ELR (cell line): ENCODE measurements around the gene OSTN.
"Not testable (repeated sequence)": the region's sequence is repeated elsewhere in the genome, so short reads cannot be mapped to it uniquely, and the experiment has no call there.

Source experiments
- DNase-seq: peaks from one replicate; pipeline ENCODE4 v3.0.0-alpha.2; 2015; ENCODE audit warnings: low read depth

Gene OSTN

DNA sequence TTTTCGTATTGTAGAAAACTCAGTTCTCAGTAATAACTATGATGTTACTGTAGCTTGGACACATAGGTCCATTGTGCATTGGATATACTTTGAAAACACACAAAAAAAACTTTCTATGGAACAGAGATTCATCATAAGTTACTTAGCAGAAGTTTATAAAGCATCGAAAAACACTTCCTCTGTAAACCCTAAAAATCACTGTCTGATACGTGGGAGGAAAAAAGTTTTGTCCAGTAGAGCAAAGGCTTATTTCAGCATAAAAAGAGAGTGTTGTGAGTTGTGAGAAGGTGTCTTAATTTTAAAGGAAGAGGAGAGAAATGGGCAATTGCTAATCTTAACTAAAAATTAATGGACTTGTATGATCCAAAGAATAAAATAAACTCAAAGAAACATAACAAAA, 64.8 kb downstream of the OSTN start:
- no peak for DNase-seq

GRCh38 chr3:191268737-191269136, 69.7 kb downstream of the OSTN start:
- DNase-seq = no peak

DNA sequence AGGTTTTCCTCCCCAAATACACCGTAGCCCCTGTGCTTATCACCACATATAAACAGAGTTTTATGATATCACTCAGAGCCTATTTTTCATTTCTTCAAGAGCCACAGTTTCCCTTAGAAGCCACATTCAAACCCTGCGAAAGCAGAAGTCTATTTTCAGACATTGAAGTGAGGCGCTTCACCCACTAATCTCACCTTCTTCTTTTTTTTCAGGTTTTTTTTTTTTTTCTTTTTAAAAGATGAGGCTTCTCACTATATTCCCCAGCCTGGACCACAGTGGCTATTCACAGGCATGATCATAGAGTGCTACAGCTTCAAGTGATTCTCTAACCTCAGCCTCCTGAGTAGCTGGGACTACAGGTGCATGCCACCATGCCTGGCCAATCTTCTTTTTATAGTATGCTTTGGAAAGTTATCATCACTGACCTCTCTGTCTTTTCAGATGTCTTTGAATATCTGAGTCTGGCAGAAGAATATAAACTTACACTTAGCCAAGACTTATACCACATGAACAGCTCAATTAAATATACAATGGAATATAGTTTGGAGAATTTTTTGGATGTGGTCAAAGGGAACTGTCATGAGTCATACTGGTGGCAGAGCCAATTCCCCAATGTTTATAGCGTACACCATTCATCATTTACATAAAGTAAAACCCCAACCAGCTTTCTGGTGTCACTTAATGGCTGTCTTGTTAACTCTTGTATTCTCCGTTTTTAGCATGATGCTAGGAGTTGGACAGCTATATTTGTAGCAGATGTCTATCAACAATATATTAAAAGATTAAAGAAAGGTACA, 70.4 kb downstream of the OSTN start:
- no peak for DNase-seq

DNA sequence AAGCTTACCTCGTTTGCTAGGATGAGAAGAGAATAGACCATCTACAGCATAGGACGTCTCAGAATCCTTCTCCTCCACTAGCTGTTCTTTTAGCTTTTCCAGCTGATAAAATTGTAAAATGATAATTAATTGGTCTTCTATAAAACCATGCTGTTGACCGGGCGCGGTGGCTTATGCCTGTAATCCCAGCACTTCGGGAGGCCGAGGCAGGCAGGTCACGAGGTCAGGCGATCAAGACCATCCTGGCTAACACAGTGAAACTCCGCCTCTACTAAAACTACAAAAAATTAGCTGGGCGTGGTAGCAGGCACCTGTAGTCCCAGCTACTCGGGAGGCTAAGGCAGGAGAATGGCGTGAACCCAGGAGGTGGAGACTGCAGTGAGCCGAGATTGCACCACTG, 76.2 kb downstream of the OSTN start:
- not testable (repeated sequence) for DNase-seq

GRCh38 chr3:191275751-191276150, 76.7 kb downstream of the OSTN start:
- DNase-seq = no peak

GRCh38 chr3:191280111-191280510, 81.1 kb downstream of the OSTN start:
- no peak for DNase-seq

DNA sequence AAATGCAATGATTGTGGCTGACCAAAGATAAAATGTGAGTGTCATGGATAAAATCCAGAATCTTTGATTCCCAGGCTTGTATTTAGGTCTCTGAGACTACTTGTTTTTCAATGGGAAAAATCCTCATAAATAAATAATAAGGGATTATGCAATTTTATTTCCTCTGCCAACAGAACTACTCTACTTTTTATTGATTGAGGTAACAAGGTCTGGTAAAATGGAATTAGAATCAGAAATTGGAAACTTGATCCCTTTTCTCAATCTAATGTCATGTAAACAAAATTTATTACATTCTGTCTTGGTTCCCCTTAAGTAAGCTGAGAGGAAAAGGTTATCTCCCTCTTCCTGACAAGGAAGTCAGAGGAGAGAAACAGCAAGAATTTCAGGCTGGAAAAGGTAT, 81.8 kb downstream of the OSTN start:
- DNase-seq = no peak

- no peak for DNase-seq
Observed at GRCh38 chr3:191282251-191283185, 83.5 kb downstream of the OSTN start.

GRCh38 chr3:191283400-191283799, 84.4 kb downstream of the OSTN start:
- no peak for DNase-seq

- DNase-seq = no peak
Observed at GRCh38 chr3:191290311-191291025, 91.4 kb downstream of the OSTN start.

DNA sequence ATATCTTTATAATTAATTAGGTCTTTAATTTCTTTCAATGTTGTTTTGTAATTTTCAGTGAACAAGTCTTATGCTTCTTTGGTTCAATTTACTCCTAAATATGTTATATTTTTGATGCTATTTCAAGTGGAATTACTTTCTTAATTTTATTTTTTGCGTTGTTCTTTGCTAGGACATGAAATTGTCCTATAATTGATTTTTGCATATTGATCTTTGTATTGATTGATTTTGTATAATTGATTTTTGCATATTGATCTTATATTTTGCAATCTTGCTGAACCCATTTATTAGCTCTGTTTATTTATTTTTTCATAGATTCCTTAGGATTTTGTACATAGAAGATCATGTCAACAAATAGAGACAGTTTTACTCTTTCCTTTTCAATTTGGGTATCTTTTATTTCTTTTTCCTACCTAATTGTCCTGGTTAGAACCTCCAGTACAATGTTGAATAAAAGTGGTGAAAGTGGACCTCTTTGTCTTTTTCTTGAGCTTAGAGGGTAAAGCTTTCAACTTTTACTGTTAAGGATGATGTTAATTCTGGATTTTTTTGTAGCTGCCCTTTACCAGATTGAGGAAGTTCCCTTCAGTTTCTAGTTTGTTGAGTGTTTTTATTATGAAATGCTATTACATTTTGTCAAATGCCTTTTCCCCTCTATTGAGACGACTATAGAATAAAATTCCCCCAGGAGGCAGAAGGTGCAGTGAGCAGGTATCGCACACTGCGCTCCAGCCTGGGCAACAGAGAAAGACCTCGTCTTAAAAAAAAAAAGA, 93.4 kb downstream of the OSTN start:
- no peak for DNase-seq

DNA sequence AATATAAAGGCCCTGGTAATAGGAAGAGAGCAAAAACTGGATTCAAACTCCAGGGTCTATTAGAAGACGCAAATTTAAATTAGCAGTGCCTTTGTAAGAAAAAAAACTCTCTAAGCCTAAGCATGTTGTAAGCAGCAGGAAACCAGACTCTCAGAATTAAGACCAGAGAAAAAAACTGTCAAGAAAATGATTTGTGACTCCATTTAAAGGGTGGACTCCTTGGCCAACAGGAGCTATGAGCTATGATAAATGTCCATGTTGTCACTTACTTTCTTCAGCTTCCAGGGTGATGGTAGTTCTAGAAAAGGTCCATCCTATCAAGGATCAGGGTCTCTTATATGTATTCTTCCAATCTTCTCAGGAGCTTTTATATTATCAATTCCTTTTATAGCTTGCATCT, 95.2 kb downstream of the OSTN start:
- DNase-seq = no peak

GRCh38 chr3:191296041-191296541, 97.0 kb downstream of the OSTN start:
- DNase-seq = no peak

GRCh38 chr3:191298846-191299245, 99.8 kb downstream of the OSTN start:
- no peak for DNase-seq

DNA sequence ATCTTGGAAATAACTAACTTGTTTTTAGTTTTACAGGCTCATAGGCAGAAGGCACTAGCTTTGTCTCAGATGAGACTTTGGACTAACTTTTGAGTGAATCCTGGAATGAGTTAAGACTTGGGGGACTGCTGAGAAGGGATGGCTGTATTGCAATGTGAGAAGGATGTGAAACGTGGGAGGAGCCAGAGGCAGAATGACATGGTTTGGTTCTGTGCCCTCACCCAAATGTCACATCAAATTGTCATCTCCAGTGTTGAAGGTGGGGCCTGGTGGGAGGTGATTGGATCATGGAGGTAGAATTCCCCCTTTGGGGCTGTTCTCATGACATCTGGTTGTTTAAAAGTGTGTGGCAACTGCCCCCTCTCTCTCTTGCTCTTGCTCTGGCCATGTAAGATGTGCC, 101.4 kb downstream of the OSTN start:
- no peak for DNase-seq

- no peak for DNase-seq
Observed at GRCh38 chr3:191301017-191301416, 102.0 kb downstream of the OSTN start.

DNA sequence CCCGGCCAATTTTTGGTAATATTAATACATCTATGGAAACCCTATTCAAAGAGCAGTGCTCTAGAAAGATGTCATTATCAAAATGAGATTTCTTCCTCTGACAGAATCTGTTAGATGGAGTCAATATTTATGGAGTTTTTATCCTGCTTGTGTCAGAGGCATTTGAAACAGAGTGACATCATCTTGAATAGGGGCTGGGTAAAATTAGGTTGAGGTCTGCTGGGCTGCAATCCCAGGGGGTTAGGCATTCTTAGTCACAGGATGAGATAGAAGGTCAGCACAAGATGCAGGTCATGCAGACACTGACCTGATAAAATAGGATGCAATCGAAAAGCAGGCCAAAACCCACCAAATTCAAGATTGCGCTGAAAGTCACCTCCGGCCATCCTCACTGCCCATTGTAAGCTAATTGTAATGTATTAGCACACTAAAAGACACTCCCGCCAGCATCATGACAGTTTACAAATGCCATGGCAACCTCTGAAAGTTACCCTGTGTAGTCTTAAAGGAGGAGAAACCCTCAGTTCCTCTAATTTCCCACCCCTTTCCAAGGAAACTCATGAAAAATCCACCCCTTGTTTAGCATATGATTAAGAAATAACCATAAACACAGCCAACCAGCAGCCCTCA, 102.9 kb downstream of the OSTN start:
- DNase-seq = no peak

DNA sequence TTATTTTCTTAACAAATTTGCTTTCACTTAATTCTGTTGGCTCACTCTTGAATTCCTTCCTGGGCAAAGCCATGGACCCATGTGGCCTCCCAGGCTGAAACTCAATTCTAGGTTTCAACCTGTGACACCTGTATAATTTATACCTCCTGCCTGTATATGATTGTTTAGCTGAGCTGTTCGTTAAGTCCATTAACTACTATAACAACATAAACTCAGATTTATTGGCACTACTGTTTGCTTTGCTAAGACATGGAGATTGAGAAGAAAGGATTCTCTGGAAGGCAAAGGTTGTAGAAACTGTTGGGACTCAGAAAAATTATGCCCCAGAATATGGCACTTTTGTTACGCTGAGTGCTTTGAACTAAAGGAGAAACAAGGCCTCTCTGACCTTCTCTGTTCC, 103.4 kb downstream of the OSTN start:
- no peak for DNase-seq

DNA sequence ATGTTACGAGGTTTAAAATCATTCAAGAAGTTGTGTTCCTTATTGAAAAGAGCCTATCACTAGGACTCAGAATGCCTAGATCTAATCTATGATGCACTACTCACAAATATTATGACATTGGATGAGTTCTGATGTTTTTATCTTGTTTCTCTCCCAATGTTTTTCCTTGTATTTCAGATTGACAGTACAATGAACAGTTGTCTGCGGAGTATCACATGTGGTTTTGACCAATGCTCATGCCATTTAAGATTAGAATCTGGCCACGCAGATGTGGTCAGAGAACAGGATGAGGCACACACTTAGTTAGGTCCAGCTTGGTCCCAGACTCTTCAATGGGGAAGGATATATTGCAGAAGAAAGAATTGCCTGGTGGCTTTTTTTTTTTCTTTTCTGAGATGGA, 104.6 kb downstream of the OSTN start:
- no peak for DNase-seq

- no peak for DNase-seq
Observed at GRCh38 chr3:191306428-191306827, 107.4 kb downstream of the OSTN start.

- DNase-seq = no peak
Observed at GRCh38 chr3:191307341-191307740, 108.3 kb downstream of the OSTN start.
